ENCODE results near the gene PRSS36. TPM values are rescaled to one million over a fixed set of nuclear protein-coding genes. Genes with fewer than 3 reads are reported as not detected.

Gene PRSS36
- total RNA-seq, 1 donor from 2014 or later, result 3.5 TPM

GRCh38 chr16:31190061-31190460, 40.2 kb upstream of the PRSS36 start:
- no peak overlapping the region for H3K4me3 ChIP-seq
- ATAC-seq (no peak), DNase-seq (no peak)
- no peaks in the 10 kb centered on the region for H3K27me3 ChIP-seq
- H3K9me3 ChIP-seq, result no peaks in the 10 kb centered on the region
- H3K36me3 ChIP-seq, result peaks cover 99% of the 10 kb centered on the region
- H3K27ac ChIP-seq, result no peak overlapping the region
- intact Hi-C loops (cut with DNase I), result no loop called here
- TF ChIP-seq CTCF (IDR thresholded peaks at IDR 0.05), result no peak
- no peaks in the 10 kb centered on the region for H3K4me1 ChIP-seq

GRCh38 chr16:31189412-31189778, 39.5 kb upstream of the PRSS36 start:
- H3K27ac ChIP-seq, result no peak overlapping the region
- H3K36me3 ChIP-seq, result peaks cover 99% of the 10 kb centered on the region
- intact Hi-C loops (cut with DNase I), result no loop called here
- no peak for ATAC-seq
- no peaks in the 10 kb centered on the region for H3K4me1 ChIP-seq
- no peak for TF ChIP-seq CTCF (IDR thresholded peaks at IDR 0.05)
- H3K4me3 ChIP-seq, result no peak overlapping the region
- no peaks in the 10 kb centered on the region for H3K9me3 ChIP-seq
- DNase-seq, result no peak
- no peaks in the 10 kb centered on the region for H3K27me3 ChIP-seq

GRCh38 chr16:31188450-31189411, 38.9 kb upstream of the PRSS36 start:
- DNase-seq (no peak), ATAC-seq (no peak)
- Histone ChIP-seq H3K27me3 (no peaks in the 10 kb centered on the region), H3K9me3 (no peaks in the 10 kb centered on the region), H3K4me3 (no peak overlapping the region), H3K27ac (no peak overlapping the region), H3K36me3 (peaks cover 99% of the 10 kb centered on the region), H3K4me1 (no peaks in the 10 kb centered on the region)
- intact Hi-C loops (cut with DNase I), result no loop called here
- no peak for TF ChIP-seq CTCF (IDR thresholded peaks at IDR 0.05)

DNA sequence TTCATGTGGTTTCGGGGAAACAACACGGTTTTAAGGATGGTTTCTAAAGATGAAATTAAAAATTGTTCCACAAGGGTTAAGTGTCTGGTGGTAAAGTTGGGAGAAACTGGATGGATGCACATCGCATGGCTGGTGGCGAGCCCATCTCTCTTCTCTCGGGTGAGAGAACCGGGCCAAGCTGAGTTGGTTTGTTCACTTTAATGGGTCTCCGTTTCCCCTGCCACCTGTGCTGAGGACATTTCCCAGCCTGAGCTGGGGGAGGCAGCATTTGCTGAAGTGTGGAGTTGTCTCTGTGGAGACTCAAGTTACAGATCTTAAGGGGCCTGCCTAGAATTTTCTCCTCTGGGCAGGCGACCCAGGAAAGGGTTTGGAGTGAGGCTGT, 37.9 kb upstream of the PRSS36 start:
- no peak for TF ChIP-seq CTCF (IDR thresholded peaks at IDR 0.05)
- ATAC-seq, result no peak
- H3K4me3 ChIP-seq, result no peak overlapping the region
- intact Hi-C loops (cut with DNase I), result no loop called here
- no peak overlapping the region for H3K27ac ChIP-seq
- H3K4me1 ChIP-seq, result peaks cover 6% of the 10 kb centered on the region
- no peak for DNase-seq
- peaks cover 100% of the 10 kb centered on the region for H3K36me3 ChIP-seq
- H3K9me3 ChIP-seq, result no peaks in the 10 kb centered on the region
- H3K27me3 ChIP-seq, result no peaks in the 10 kb centered on the region

GRCh38 chr16:31186930-31187807, 37.3 kb upstream of the PRSS36 start:
- H3K4me1 ChIP-seq, result peaks cover 12% of the 10 kb centered on the region
- H3K9me3 ChIP-seq, result no peaks in the 10 kb centered on the region
- H3K27me3 ChIP-seq, result no peaks in the 10 kb centered on the region
- H3K4me3 ChIP-seq, result no peak overlapping the region
- H3K27ac ChIP-seq, result no peak overlapping the region
- TF ChIP-seq CTCF (IDR thresholded peaks at IDR 0.05), result no peak
- intact Hi-C loops (cut with DNase I), result no loop called here
- no peak for DNase-seq
- peaks cover 100% of the 10 kb centered on the region for H3K36me3 ChIP-seq
- no peak for ATAC-seq
